Esophagus (tissue), 2 donors: Measurements from ENCODE around the gene EP400. TPM values are rescaled to one million over a fixed set of nuclear protein-coding genes. Genes with fewer than 3 reads are reported as not detected.
A peak's percentile ranks its signal among the peaks of the same experiment; 100 is the strongest.
"Not testable (repeated sequence)": the region's sequence is repeated elsewhere in the genome, so short reads cannot be mapped to it uniquely, and the experiment has no call there.

Experiments used
- H3K27ac ChIP-seq, 2 donors: one replicate each; pipeline ENCODE4 v1.5.1; 2013; ENCODE audit warnings: low read depth in 2 of 2, mild to moderate bottlenecking in 2 of 2, inconsistent platforms in 1 of 2, low read length in 1 of 2, moderate library complexity in 1 of 2
- H3K27me3 ChIP-seq, 2 donors: one replicate each; pipeline ENCODE4 v1.6.1; 2013; ENCODE audit warnings: low read length in 2 of 2, control low read depth in 1 of 2, mild to moderate bottlenecking in 1 of 2; ENCODE audit not compliant: insufficient read depth in 2 of 2, control insufficient read depth in 1 of 2
- H3K36me3 ChIP-seq, 2 donors: one replicate each; pipeline ENCODE4 v1.6.1; 2013; ENCODE audit warnings: low read length in 1 of 2; ENCODE audit not compliant: control insufficient read depth in 2 of 2, insufficient read depth in 2 of 2
- H3K4me1 ChIP-seq, 2 donors: one replicate each; pipeline ENCODE4 v1.6.1; 2013; ENCODE audit warnings: low read length in 1 of 2; ENCODE audit not compliant: control insufficient read depth in 2 of 2, insufficient read depth in 2 of 2
- H3K4me3 ChIP-seq, 2 donors: one replicate each; pipeline ENCODE4 v1.5.1; 2013; ENCODE audit warnings: low read length in 2 of 2, mild to moderate bottlenecking in 2 of 2, low read depth in 1 of 2, moderate library complexity in 1 of 2
- H3K9me3 ChIP-seq, 2 donors: one replicate each; pipeline ENCODE4 v1.6.1; 2013; ENCODE audit warnings: mild to moderate bottlenecking in 2 of 2, low read depth in 1 of 2, low read length in 1 of 2, moderate library complexity in 1 of 2; ENCODE audit not compliant: control insufficient read depth in 2 of 2, insufficient read depth in 1 of 2
- WGBS, 2 donors: extraction: QIAGEN DNeasy Blood & Tissue Kit; methylation state at CpG; one replicate each; pipeline ENCODE4 v1.1.7; 2013; 5-methylcytosine and 5-hydroxymethylcytosine counted together
- polyA plus RNA-seq, 2 donors: library from polyadenylated mRNA; stranded (reverse); fragments of 200-250 nt; gene quantifications; one replicate each; pipeline ENCODE4 v1.2.3, GENCODE V29; 2013
- donor health status: healthy with polysubstance abuse.
- donor health status: Bipolar disorder and iron deficiency.

Gene EP400
- polyA plus RNA-seq, 2 donors = 8.9 to 17.1 TPM

GRCh38 chr12:132076711-132077110 lies 127.0 kb downstream of the EP400 start:
- H3K9me3 ChIP-seq = no peaks in the 10 kb centered on the region
- no peaks in the 10 kb centered on the region for H3K27me3 ChIP-seq
- H3K4me1 ChIP-seq = no peaks in the 10 kb centered on the region
- no peak overlapping the region for H3K4me3 ChIP-seq
- H3K36me3 ChIP-seq = peaks cover 12 to 26% of the 10 kb centered on the region in 2 donors
- WGBS, 2 donors = 87 to 88% methylated on average over 10 of the region's 10 CpGs
- H3K27ac ChIP-seq = no peak overlapping the region

- H3K27ac ChIP-seq = no peak overlapping the region
- whole genome bisulfite sequencing, 2 donors = 90 to 91% methylated on average over 29 of the region's 29 CpGs
- no peaks in the 10 kb centered on the region for H3K27me3 ChIP-seq
- H3K4me3 ChIP-seq = no peak overlapping the region
- peaks cover 12 to 26% of the 10 kb centered on the region in 2 donors for H3K36me3 ChIP-seq
- H3K4me1 ChIP-seq = no peaks in the 10 kb centered on the region
- no peaks in the 10 kb centered on the region for H3K9me3 ChIP-seq
Observed at GRCh38 chr12:132077322-132078100, 127.8 kb downstream of the EP400 start.

GRCh38 chr12:132078190-132078589 lies 128.4 kb downstream of the EP400 start:
- Histone ChIP-seq H3K9me3 (no peaks in the 10 kb centered on the region), H3K27me3 (no peaks in the 10 kb centered on the region), H3K4me1 (no peaks in the 10 kb centered on the region), H3K4me3 (no peak overlapping the region), H3K27ac (peak overlapping the region in 1 of 2 donors; percentile 3), H3K36me3 (peaks cover 12 to 26% of the 10 kb centered on the region in 2 donors)
- WGBS, 2 donors = 56 to 65% methylated on average over 6 of the region's 6 CpGs

- H3K4me3 ChIP-seq = no peak overlapping the region
- H3K27me3 ChIP-seq = no peaks in the 10 kb centered on the region
- H3K36me3 ChIP-seq = peaks cover 12 to 26% of the 10 kb centered on the region in 2 donors
- H3K9me3 ChIP-seq = no peaks in the 10 kb centered on the region
- no peaks in the 10 kb centered on the region for H3K4me1 ChIP-seq
- WGBS, 2 donors = 92% methylated on average over 8 of the region's 8 CpGs
- no peak overlapping the region for H3K27ac ChIP-seq
Observed at GRCh38 chr12:132079200-132079599, 129.5 kb downstream of the EP400 start.

GRCh38 chr12:132079695-132080094 lies 130.0 kb downstream of the EP400 start:
- no peaks in the 10 kb centered on the region for H3K9me3 ChIP-seq
- H3K4me3 ChIP-seq = no peak overlapping the region
- no peaks in the 10 kb centered on the region for H3K27me3 ChIP-seq
- no peak overlapping the region for H3K27ac ChIP-seq
- 88 to 89% methylated on average over 12 of the region's 12 CpGs for WGBS, 2 donors
- no peaks in the 10 kb centered on the region for H3K4me1 ChIP-seq
- H3K36me3 ChIP-seq = peaks cover 12 to 24% of the 10 kb centered on the region in 2 donors

- not testable (repeated sequence) for H3K4me3 ChIP-seq, H3K9me3 ChIP-seq, H3K4me1 ChIP-seq, H3K27me3 ChIP-seq, H3K27ac ChIP-seq
- WGBS, 2 donors = 71% methylated on average over 7 of the region's 7 CpGs
- H3K36me3 ChIP-seq = peaks cover 12 to 18% of the 10 kb centered on the region in 2 donors
Observed at GRCh38 chr12:132080515-132080914, 130.8 kb downstream of the EP400 start.

GRCh38 chr12:132081423-132081822 lies 131.7 kb downstream of the EP400 start:
- Histone ChIP-seq H3K27ac (no peak overlapping the region), H3K4me1 (peaks cover 0 to 3% of the 10 kb centered on the region in 2 donors), H3K9me3 (no peaks in the 10 kb centered on the region), H3K36me3 (peaks cover 9 to 16% of the 10 kb centered on the region in 2 donors), H3K27me3 (no peaks in the 10 kb centered on the region), H3K4me3 (no peak overlapping the region)
- WGBS, 2 donors = 81 to 86% methylated on average over 9 of the region's 9 CpGs

GRCh38 chr12:132083614-132083940 lies 133.8 kb downstream of the EP400 start:
- Histone ChIP-seq H3K27ac (no peak overlapping the region), H3K4me3 (peak overlapping the region in 1 of 2 donors; percentile 82), H3K27me3 (no peaks in the 10 kb centered on the region), H3K9me3 (no peaks in the 10 kb centered on the region), H3K4me1 (peaks cover 0 to 3% of the 10 kb centered on the region in 2 donors), H3K36me3 (peaks cover 0 to 3% of the 10 kb centered on the region in 2 donors)
- WGBS, 2 donors = 10% methylated on average over 8 of the region's 8 CpGs

- peak overlapping the region; percentile 84 to 88 for H3K27ac ChIP-seq
- peak overlapping the region; percentile 82 to 99 for H3K4me3 ChIP-seq
- WGBS, 2 donors = 1% methylated on average over 69 to 84 of the region's 84 CpGs
- peaks cover 0 to 3% of the 10 kb centered on the region in 2 donors for H3K4me1 ChIP-seq
- no peaks in the 10 kb centered on the region for H3K27me3 ChIP-seq
- H3K9me3 ChIP-seq = no peaks in the 10 kb centered on the region
- peaks cover 0 to 3% of the 10 kb centered on the region in 2 donors for H3K36me3 ChIP-seq
Observed at GRCh38 chr12:132083941-132084620, 134.3 kb downstream of the EP400 start.
